B cell (primary cell): ENCODE results near the gene NOXA1.

ENCODE experiments used
- EZH2 ChIP-seq: IDR thresholded peaks from 2 replicates; pipeline ENCODE4 v1.6.1; 2012; ENCODE audit warnings: borderline replicate concordance, low read depth, mild to moderate bottlenecking, moderate library complexity, low read length; ENCODE audit not compliant: insufficient read depth, poor library complexity, severe bottlenecking
- TF ChIP-seq, protein P1 (sequence below): fragments of 200-600 bp; IDR thresholded peaks from one replicate; pipeline ENCODE4 v1.8.0; 2022; ENCODE audit warnings: antibody characterized with exemption, mild to moderate bottlenecking

DNA sequence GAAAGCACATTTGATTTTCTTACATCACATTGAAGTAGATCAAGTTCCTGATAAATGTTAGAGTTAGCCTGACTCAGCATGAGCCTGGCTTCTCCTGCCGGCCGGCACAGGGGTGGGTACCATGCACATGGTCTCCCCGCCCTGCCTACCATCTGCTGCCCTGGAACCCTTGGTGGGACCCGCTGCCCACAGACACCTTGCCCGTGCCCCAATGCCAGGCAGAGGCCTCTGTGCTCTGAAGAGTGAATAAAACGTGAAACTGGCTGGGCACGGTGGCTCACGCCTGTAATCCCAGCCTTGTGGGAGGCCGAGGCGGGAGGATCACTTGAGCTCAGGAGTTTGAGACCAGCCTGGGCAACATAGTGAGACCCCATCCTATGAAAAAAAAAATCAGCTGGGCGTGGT, 17.5 kb upstream of the NOXA1 start:
- TF ChIP-seq, protein P1, sequence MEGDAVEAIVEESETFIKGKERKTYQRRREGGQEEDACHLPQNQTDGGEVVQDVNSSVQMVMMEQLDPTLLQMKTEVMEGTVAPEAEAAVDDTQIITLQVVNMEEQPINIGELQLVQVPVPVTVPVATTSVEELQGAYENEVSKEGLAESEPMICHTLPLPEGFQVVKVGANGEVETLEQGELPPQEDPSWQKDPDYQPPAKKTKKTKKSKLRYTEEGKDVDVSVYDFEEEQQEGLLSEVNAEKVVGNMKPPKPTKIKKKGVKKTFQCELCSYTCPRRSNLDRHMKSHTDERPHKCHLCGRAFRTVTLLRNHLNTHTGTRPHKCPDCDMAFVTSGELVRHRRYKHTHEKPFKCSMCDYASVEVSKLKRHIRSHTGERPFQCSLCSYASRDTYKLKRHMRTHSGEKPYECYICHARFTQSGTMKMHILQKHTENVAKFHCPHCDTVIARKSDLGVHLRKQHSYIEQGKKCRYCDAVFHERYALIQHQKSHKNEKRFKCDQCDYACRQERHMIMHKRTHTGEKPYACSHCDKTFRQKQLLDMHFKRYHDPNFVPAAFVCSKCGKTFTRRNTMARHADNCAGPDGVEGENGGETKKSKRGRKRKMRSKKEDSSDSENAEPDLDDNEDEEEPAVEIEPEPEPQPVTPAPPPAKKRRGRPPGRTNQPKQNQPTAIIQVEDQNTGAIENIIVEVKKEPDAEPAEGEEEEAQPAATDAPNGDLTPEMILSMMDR, result no peak
- TF ChIP-seq EZH2, result no peak
